ENCODE measurements around the gene SLITRK4.

DNA sequence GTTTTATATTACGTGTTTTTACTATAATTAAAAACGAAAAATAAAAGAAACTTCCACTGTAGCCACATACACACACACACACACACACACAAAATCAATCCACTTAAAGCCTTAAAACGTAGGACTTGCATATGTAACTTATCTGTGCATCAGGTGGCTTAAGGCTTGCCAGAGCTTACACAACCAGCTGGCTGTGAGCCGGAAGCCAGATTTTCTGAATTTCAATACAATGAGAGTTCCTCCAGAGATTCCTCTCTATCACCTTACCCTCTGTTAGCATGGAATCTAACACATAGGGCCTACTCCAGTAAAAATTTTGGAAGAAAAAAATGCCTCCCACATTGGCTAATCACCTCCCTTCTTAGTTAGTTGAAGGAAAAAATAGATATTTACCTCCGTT lies 27.9 kb upstream of the SLITRK4 start:
- TF ChIP-seq, protein P1, sequence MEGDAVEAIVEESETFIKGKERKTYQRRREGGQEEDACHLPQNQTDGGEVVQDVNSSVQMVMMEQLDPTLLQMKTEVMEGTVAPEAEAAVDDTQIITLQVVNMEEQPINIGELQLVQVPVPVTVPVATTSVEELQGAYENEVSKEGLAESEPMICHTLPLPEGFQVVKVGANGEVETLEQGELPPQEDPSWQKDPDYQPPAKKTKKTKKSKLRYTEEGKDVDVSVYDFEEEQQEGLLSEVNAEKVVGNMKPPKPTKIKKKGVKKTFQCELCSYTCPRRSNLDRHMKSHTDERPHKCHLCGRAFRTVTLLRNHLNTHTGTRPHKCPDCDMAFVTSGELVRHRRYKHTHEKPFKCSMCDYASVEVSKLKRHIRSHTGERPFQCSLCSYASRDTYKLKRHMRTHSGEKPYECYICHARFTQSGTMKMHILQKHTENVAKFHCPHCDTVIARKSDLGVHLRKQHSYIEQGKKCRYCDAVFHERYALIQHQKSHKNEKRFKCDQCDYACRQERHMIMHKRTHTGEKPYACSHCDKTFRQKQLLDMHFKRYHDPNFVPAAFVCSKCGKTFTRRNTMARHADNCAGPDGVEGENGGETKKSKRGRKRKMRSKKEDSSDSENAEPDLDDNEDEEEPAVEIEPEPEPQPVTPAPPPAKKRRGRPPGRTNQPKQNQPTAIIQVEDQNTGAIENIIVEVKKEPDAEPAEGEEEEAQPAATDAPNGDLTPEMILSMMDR (IDR thresholded peaks at IDR 0.05): no peak
- TF ChIP-seq POLR2A (IDR thresholded peaks at IDR 0.05) (no peak), POLR2AphosphoS5 (IDR thresholded peaks at IDR 0.05) (no peak)

All from prostate gland (tissue), 2 donors.